K562 (cell line): ENCODE data around the gene NUP133. TPM values are rescaled to one million over a fixed set of nuclear protein-coding genes. Genes with fewer than 3 reads are reported as not detected.
A peak's percentile ranks its signal among the peaks of the same experiment; 100 is the strongest.

Experiments
- AFF4 ChIP-seq: sonication (generic); formaldehyde crosslinking; IDR thresholded peaks from 2 replicates; pipeline ENCODE4 v1.8.0; 2023; ENCODE audit warnings: mild to moderate bottlenecking, missing genetic modification reagents
- ARID3A ChIP-seq: IDR thresholded peaks from 2 replicates; pipeline ENCODE4 v1.6.1; 2012; ENCODE audit warnings: low read depth, low read length, improper control_type of control experiment, borderline replicate concordance
- ATF7 ChIP-seq: fragments of 450-650 bp; IDR thresholded peaks from 2 replicates; pipeline ENCODE4 v1.7.1; 2014; ENCODE audit warnings: mild to moderate bottlenecking, moderate library complexity
- GATA2 ChIP-seq: sonication (generic); formaldehyde crosslinking; IDR thresholded peaks from 2 replicates; pipeline ENCODE4 v1.4.0; 2020; ENCODE audit warnings: mild to moderate bottlenecking, missing genetic modification reagents
- LARP7 ChIP-seq: fragments of 450-650 bp; IDR thresholded peaks from 2 replicates; pipeline ENCODE4 v1.6.1; 2016
- NCOR1 ChIP-seq: fragments of 450-650 bp; IDR thresholded peaks from 2 replicates; pipeline ENCODE4 v1.6.1; 2016; ENCODE audit warnings: mild to moderate bottlenecking, moderate library complexity
- NELFE ChIP-seq: IDR thresholded peaks from 2 replicates; pipeline ENCODE4 v1.6.1; 2011; ENCODE audit warnings: mild to moderate bottlenecking; ENCODE audit not compliant: insufficient read depth, insufficient read length
- NR4A1 ChIP-seq, 2 experiments: fragments of 250-450 bp in 1 of 2; fragments of 450-650 bp in 1 of 2; sonication (Bioruptor Pico) in 1 of 2; IDR thresholded peaks; 2 replicates each; pipeline versions ENCODE4 v1.4.0 to v1.6.1; 2016 to 2020; ENCODE audit warnings: mild to moderate bottlenecking in 2 of 2, missing compliant biosample characterization in 1 of 2, missing genetic modification characterization in 1 of 2, moderate library complexity in 1 of 2
- RBM22 ChIP-seq: fragments of 200-400 bp; formaldehyde crosslinking; IDR thresholded peaks from 2 replicates; pipeline ENCODE4 v1.6.1; 2018; ENCODE audit warnings: low read length, low read depth; ENCODE audit not compliant: poor library complexity, severe bottlenecking
- RCOR1 ChIP-seq, 2 experiments: IDR thresholded peaks; 2 replicates each; pipeline ENCODE4 v1.6.1; 2012; ENCODE audit warnings: low read depth in 2 of 2, low read length in 2 of 2, borderline replicate concordance in 1 of 2, improper control_type of control experiment in 1 of 2
- RNF219 ChIP-seq: fragments of 250-450 bp; sonication (Bioruptor Pico); IDR thresholded peaks from 2 replicates; pipeline ENCODE4 v1.5.0; 2022; ENCODE audit warnings: mild to moderate bottlenecking
- SMC3 ChIP-seq: conservative IDR thresholded peaks from 2 replicates; pipeline ENCODE4 v1.6.1; 2011; ENCODE audit warnings: low read depth, low read length, improper control_type of control experiment; ENCODE audit not compliant: insufficient read depth
- TEAD1 ChIP-seq, 2 experiments: fragments of 450-650 bp in 1 of 2; sonication (generic) in 1 of 2; formaldehyde crosslinking; IDR thresholded peaks; 2 replicates each; pipeline versions ENCODE4 v1.4.0 to v1.8.0; 2020 to 2022; ENCODE audit warnings: mild to moderate bottlenecking in 2 of 2, missing genetic modification reagents in 1 of 2
- UBTF ChIP-seq, 2 experiments: IDR thresholded peaks; 2 replicates each; pipeline ENCODE4 v1.6.1; 2012; ENCODE audit warnings: improper control_type of control experiment in 2 of 2, low read depth in 2 of 2, low read length in 2 of 2, borderline replicate concordance in 1 of 2
- ZKSCAN3 ChIP-seq: fragments of 250-450 bp; sonication (Bioruptor Pico); IDR thresholded peaks from 2 replicates; pipeline ENCODE4 v1.4.0; 2020
- ZNF274 ChIP-seq: IDR thresholded peaks from 2 replicates; pipeline ENCODE4 v1.6.1; 2011; ENCODE audit warnings: low read depth, mild to moderate bottlenecking, low read length, moderate library complexity, borderline replicate concordance
- ZNF316 ChIP-seq: fragments of 450-650 bp; IDR thresholded peaks from 2 replicates; pipeline ENCODE4 v1.6.1; 2016
- ZNF444 ChIP-seq: fragments of 250-450 bp; sonication (Bioruptor Pico); IDR thresholded peaks from 2 replicates; pipeline ENCODE4 v1.4.0; 2020; ENCODE audit warnings: mild to moderate bottlenecking, moderate library complexity
- ZNF699 ChIP-seq: fragments of 250-450 bp; sonication (Bioruptor Pico); IDR thresholded peaks from 2 replicates; pipeline ENCODE4 v1.8.0; 2021; ENCODE audit warnings: mild to moderate bottlenecking, moderate library complexity; ENCODE audit not compliant: insufficient replicate concordance
- polyA plus RNA-seq, 8 experiments: library from polyadenylated mRNA; depleted of rRNA in 4 of 8; stranded (reverse) in 5 of 8; unstranded in 3 of 8; fragments of >200 nt; fragmentation: Nextera tagmentation in 2 of 8; fragmentation: Illumina TruSeq in 1 of 8; extraction: Ambion mirVana in 2 of 8; extraction: Trizol in 1 of 8; gene quantifications; 2 replicates each; pipeline versions ENCODE4 v1.2.1 to v1.2.3, GENCODE V29; 2011 to 2014; ENCODE audit warnings: inconsistent platforms in 1 of 8, missing spikeins in 1 of 8
- total RNA-seq, 7 experiments: library from RNA; depleted of rRNA in 6 of 7; stranded (reverse); fragments of >200 nt in 6 of 7; fragmentation: Illumina TruSeq in 2 of 7; extraction: Trizol in 2 of 7; gene quantifications; 2 replicates each; pipeline versions ENCODE4 v1.2.1 to v1.2.3, GENCODE V29; 2011 to 2021; ENCODE audit warnings: low replicate concordance in 1 of 7

The NUP133 gene
- total and polyA plus RNA-seq, 9 of the 15 experiments (the other 6 are each of a cell fraction or from before 2014, with no cell fraction given), result 21.7 to 85.1 (median 61.3) TPM

- TF ChIP-seq NR4A1 (CRISPR knock-in tag; IDR thresholded peaks at IDR 0.05), result no peak
- TF ChIP-seq NR4A1 (tag; IDR thresholded peaks at IDR 0.05), result 0 out of 2 replicates have a peak, but pooled peaks have one; percentile 78
- TF ChIP-seq TEAD1 (CRISPR knock-in tag; IDR thresholded peaks at IDR 0.05), result no peak
- no peak for TF ChIP-seq LARP7
- TF ChIP-seq NELFE, result no peak
- TF ChIP-seq NCOR1, result peak; percentile 67
- no peak for TF ChIP-seq ATF7
- TF ChIP-seq ZKSCAN3 (CRISPR knock-in tag), result no peak
- no peak for TF ChIP-seq ARID3A
- TF ChIP-seq UBTF (IDR thresholded peaks at IDR 0.05; ENCODE audit: borderline replicate concordance in 1 of 2, low read depth in 2 of 2, low read length in 2 of 2), result no peak
- peak in 1 of 2 experiments; percentile 60; a peak in 1 of 4 replicates for TF ChIP-seq RCOR1 (IDR thresholded peaks at IDR 0.05; ENCODE audit: borderline replicate concordance in 1 of 2, low read depth in 2 of 2, low read length in 2 of 2)
- TF ChIP-seq ZNF444 (CRISPR knock-in tag), result no peak
- TF ChIP-seq SMC3, result no peak
- no peak for TF ChIP-seq RBM22
- no peak for TF ChIP-seq GATA2 (CRISPR knock-in tag)
- no peak for TF ChIP-seq AFF4 (CRISPR knock-in tag)
- no peak for TF ChIP-seq RNF219 (CRISPR knock-in tag)
- TF ChIP-seq ZNF316, result no peak
- TF ChIP-seq ZNF274, result no peak
- TF ChIP-seq ZNF699, result no peak
These were observed 60.3 kb downstream of the NUP133 start (continued) for GRCh38 chr1:229447809-229448252.
